Retinal pigment epithelial cell (primary cell): Measurements from ENCODE around the gene AGTPBP1.

Experiments
- DNase-seq: peaks from one replicate; pipeline ENCODE4 v3.0.0-alpha.2; 2010; ENCODE audit warnings: low read depth
- H3K4me3 ChIP-seq: 2 replicates; pipeline ENCODE4 v1.5.1; 2011; ENCODE audit warnings: mild to moderate bottlenecking, low read length, control low read depth, moderate library complexity
- CTCF ChIP-seq: conservative IDR thresholded peaks from 2 replicates; pipeline ENCODE4 v1.5.1; 2011; ENCODE audit warnings: low read depth, low read length, control low read depth, inconsistent platforms

AGTPBP1 gene

GRCh38 chr9:85516455-85516854 lies 225.3 kb downstream of the AGTPBP1 start:
- no peak overlapping the region for H3K4me3 ChIP-seq
- no peak for TF ChIP-seq CTCF
- DNase-seq = no peak

GRCh38 chr9:85515021-85515420 lies 226.7 kb downstream of the AGTPBP1 start:
- no peak for TF ChIP-seq CTCF
- no peak overlapping the region for H3K4me3 ChIP-seq
- DNase-seq = no peak

GRCh38 chr9:85514256-85514655 lies 227.5 kb downstream of the AGTPBP1 start:
- no peak overlapping the region for H3K4me3 ChIP-seq
- no peak for DNase-seq
- no peak for TF ChIP-seq CTCF

GRCh38 chr9:85511746-85512145 lies 230.0 kb downstream of the AGTPBP1 start:
- no peak for TF ChIP-seq CTCF
- no peak for DNase-seq

GRCh38 chr9:85510830-85511504 lies 230.8 kb downstream of the AGTPBP1 start:
- no peak overlapping the region for H3K4me3 ChIP-seq
- no peak for DNase-seq
- no peak for TF ChIP-seq CTCF

More at GRCh38 chr9:85511746-85512145, 230.0 kb downstream of the AGTPBP1 start:
- no peak overlapping the region for H3K4me3 ChIP-seq

- TF ChIP-seq CTCF = no peak
Observed at GRCh38 chr9:85508616-85509015, 233.1 kb downstream of the AGTPBP1 start.

GRCh38 chr9:85505612-85506011 lies 236.1 kb downstream of the AGTPBP1 start:
- no peak for DNase-seq
- no peak for TF ChIP-seq CTCF
- H3K4me3 ChIP-seq = no peak overlapping the region

More at GRCh38 chr9:85508616-85509015, 233.1 kb downstream of the AGTPBP1 start:
- no peak for DNase-seq
- no peak overlapping the region for H3K4me3 ChIP-seq
